HT1080 (cell line): ENCODE measurements around the gene SUCO. TPM values are rescaled to one million over a fixed set of nuclear protein-coding genes. Genes with fewer than 3 reads are reported as not detected.

Source experiments
- DNase-seq: peaks from one replicate; pipeline ENCODE4 v3.0.0-alpha.2; 2015; ENCODE audit warnings: low read depth
- small RNA-seq: library from RNA; depleted of rRNA; stranded (forward); fragments of <200 nt; gene quantifications from one replicate; pipeline ENCODE3, GENCODE V24; 2014
- total RNA-seq: library from RNA; depleted of rRNA; stranded (reverse); fragments of >200 nt; shearing (Covaris generic); gene quantifications from 2 replicates; pipeline ENCODE4 v1.2.3, GENCODE V29; 2014; rRNA removed

The SUCO gene
- total RNA-seq, 1 experiment from 2014 or later = 16.2 TPM

- DNase-seq = no peak
Observed at GRCh38 chr1:172641492-172641891, 108.5 kb downstream of the SUCO start.

GRCh38 chr1:172642970-172643369 lies 110.0 kb downstream of the SUCO start:
- peak; percentile 43 for DNase-seq

- DNase-seq = no peak
Observed at GRCh38 chr1:172646653-172647052, 113.7 kb downstream of the SUCO start.

- DNase-seq = peak; percentile 26
Observed at GRCh38 chr1:172647110-172647564, 114.2 kb downstream of the SUCO start.

GRCh38 chr1:172647987-172648386 lies 115.0 kb downstream of the SUCO start:
- DNase-seq = no peak

GRCh38 chr1:172650474-172651193 lies 117.7 kb downstream of the SUCO start:
- DNase-seq = no peak

GRCh38 chr1:172653015-172653709 lies 120.2 kb downstream of the SUCO start:
- DNase-seq = peak; percentile 58

GRCh38 chr1:172654535-172654934 lies 121.6 kb downstream of the SUCO start:
- peak; percentile 96 for DNase-seq

- no peak for DNase-seq
Observed at GRCh38 chr1:172656576-172656975, 123.6 kb downstream of the SUCO start.

- no peak for DNase-seq
Observed at GRCh38 chr1:172657586-172657985, 124.6 kb downstream of the SUCO start.

- no peak for DNase-seq
Observed at GRCh38 chr1:172658871-172659453, 126.0 kb downstream of the SUCO start, which contains the start of gene FASLG. FASLG (plus strand) TSS chr1:172659103; CDS start chr1:172659202, 99 bp downstream.

GRCh38 chr1:172661107-172661506 lies 128.2 kb downstream of the SUCO start:
- no peak for DNase-seq

Small RNA genes lying within 50 kb of the gene (small RNA-seq; reads per million reads assigned to genes)
- gene RNU6-693P = not detected

Other genes with a start within 250 kb of the SUCO start
- gene C1orf105, start 112.5 kb upstream of the SUCO start, total RNA-seq = not detected in 2 replicates
- 21.5 and 21.9 TPM in 2 replicates for gene PIGC, start 89.1 kb upstream of the SUCO start, total RNA-seq
- not detected in 2 replicates for gene FASLG, start 126.0 kb downstream of the SUCO start, total RNA-seq